Testis (tissue), 3 donors: ENCODE results near the gene ZNF613. TPM values are rescaled to one million over a fixed set of nuclear protein-coding genes. Genes with fewer than 3 reads are reported as not detected.

Source experiments
- DNase-seq: peaks from one replicate; pipeline ENCODE4 v3.0.0-alpha.2; 2019
- H3K27ac ChIP-seq, 2 donors: fragments of 200-600 bp; sonication (generic); one replicate each; pipeline ENCODE4 v1.5.1; 2019
- H3K27me3 ChIP-seq: fragments of 200-600 bp; sonication (generic); one replicate; pipeline ENCODE4 v1.5.1; 2019
- H3K36me3 ChIP-seq: fragments of 200-600 bp; sonication (generic); one replicate; pipeline ENCODE4 v1.5.1; 2017; ENCODE audit warnings: low read depth; ENCODE audit errors: missing control alignments
- H3K4me1 ChIP-seq: fragments of 200-600 bp; sonication (generic); one replicate; pipeline ENCODE4 v1.5.1; 2019
- H3K4me3 ChIP-seq, 2 donors: fragments of 200-600 bp; sonication (generic); one replicate each; pipeline ENCODE4 v1.5.1; 2017 to 2019
- H3K9me3 ChIP-seq: fragments of 200-600 bp; sonication (generic); one replicate; pipeline ENCODE4 v1.5.1; 2017
- POLR2A ChIP-seq: fragments of 450-650 bp; IDR thresholded peaks from one replicate; pipeline ENCODE4 v1.6.1; 2017; ENCODE audit warnings: antibody characterized with exemption, mild to moderate bottlenecking, moderate library complexity
- WGBS, 2 donors: methylation state at CpG; one replicate each; pipeline ENCODE4 v1.1.5; 2018; 5-methylcytosine and 5-hydroxymethylcytosine counted together
- intact Hi-C: fragments of 100-400 bp; cut with DNase I; formaldehyde crosslinking; loops from one replicate; pipeline ENCODE4 v1.15.1; 2023; ENCODE audit warnings: low total_unique reads
- polyA plus RNA-seq: library from polyadenylated mRNA; stranded (reverse); fragments of 350-450 nt; fragmentation: Illumina TruSeq; extraction: RNeasy Lipid Tissue Mini Kit (QIAGEN cat#74804); gene quantifications from one replicate; pipeline ENCODE4 v1.2.3, GENCODE V29; 2014; ENCODE audit warnings: low read depth, low replicate concordance; ENCODE audit not compliant: insufficient read depth
- total RNA-seq, 2 donors: library from RNA; depleted of rRNA; stranded (reverse); fragments of >200 nt; gene quantifications; one replicate each; pipeline ENCODE4 v1.2.3, GENCODE V29; 2016
- TF ChIP-seq, protein P1 (sequence below), 3 experiments: fragments of 450-650 bp in 2 of 3; fragments of 200-600 bp in 1 of 3; sonication (generic) in 1 of 3; IDR thresholded peaks; one replicate each; pipeline ENCODE4 v1.5.1; 2016 to 2019; ENCODE audit warnings: antibody characterized with exemption in 3 of 3, mild to moderate bottlenecking in 2 of 3, moderate library complexity in 1 of 3

The ZNF613 gene
- total and polyA plus RNA-seq, 3 donors from 2014 or later, result 2.8 to 9.4 (median 9.2) TPM

DNA sequence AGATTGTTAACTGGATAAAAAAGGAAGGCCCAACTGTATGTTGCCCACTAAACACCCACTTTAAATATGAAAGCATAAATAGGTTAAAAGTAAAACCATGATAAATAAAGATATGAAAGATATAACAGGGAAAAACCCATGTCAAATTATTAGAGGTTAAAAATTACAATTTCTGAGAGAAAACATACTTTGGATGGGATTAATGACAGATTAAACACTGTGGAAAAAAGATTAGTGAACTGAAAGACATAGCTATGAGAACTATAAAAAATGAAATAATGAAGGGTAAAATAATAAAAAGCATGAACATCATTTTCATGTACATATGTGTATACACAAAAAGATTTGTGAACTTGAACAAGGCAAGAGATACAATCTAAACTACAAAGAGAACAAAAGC is 37.3 kb upstream of the ZNF613 start:
- intact Hi-C loops, result no loop called here
- no peaks in the 10 kb centered on the region for H3K27me3 ChIP-seq
- H3K4me1 ChIP-seq, result no peaks in the 10 kb centered on the region
- TF ChIP-seq POLR2A, result no peak
- TF ChIP-seq, protein P1, sequence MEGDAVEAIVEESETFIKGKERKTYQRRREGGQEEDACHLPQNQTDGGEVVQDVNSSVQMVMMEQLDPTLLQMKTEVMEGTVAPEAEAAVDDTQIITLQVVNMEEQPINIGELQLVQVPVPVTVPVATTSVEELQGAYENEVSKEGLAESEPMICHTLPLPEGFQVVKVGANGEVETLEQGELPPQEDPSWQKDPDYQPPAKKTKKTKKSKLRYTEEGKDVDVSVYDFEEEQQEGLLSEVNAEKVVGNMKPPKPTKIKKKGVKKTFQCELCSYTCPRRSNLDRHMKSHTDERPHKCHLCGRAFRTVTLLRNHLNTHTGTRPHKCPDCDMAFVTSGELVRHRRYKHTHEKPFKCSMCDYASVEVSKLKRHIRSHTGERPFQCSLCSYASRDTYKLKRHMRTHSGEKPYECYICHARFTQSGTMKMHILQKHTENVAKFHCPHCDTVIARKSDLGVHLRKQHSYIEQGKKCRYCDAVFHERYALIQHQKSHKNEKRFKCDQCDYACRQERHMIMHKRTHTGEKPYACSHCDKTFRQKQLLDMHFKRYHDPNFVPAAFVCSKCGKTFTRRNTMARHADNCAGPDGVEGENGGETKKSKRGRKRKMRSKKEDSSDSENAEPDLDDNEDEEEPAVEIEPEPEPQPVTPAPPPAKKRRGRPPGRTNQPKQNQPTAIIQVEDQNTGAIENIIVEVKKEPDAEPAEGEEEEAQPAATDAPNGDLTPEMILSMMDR (IDR thresholded peaks at IDR 0.05), result no peak
- H3K36me3 ChIP-seq, result no peaks in the 10 kb centered on the region
- H3K9me3 ChIP-seq, result no peaks in the 10 kb centered on the region
- no peak overlapping the region for H3K4me3 ChIP-seq
- no peak overlapping the region for H3K27ac ChIP-seq
- no peak for DNase-seq

DNA sequence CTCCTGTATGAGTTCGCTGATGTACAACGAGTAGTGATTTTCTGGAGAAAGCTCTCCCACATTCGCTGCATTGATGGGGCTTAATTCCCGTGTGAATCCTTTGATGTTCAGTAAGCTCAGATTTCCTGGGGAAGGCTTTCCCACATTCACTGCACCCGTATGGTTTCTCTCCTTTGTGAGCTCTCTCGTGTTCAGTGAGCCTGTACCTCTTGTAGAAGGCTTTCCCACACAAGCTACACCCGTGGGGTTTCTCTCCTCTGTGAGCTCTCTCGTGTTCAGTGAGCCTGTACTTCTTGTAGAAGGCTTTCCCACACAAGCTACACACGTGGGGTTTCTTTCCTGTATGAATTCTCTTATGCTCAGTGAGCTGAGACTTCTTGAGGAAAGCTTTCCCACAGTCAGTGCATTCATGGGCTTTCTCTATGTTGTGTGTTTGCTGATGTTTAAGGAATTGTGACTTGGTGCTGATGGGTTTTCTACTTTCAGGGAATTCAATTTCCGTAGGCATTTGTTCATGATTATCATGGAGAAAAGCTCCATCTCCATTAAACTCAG is 36.0 kb upstream of the ZNF613 start:
- no peaks in the 10 kb centered on the region for H3K27me3 ChIP-seq
- H3K27ac ChIP-seq, result no peak overlapping the region
- 97 to 98% methylated on average over 10 of the region's 10 CpGs for WGBS, 2 donors
- no peak overlapping the region for H3K4me3 ChIP-seq
- no peak for DNase-seq
- H3K9me3 ChIP-seq, result no peaks in the 10 kb centered on the region
- intact Hi-C loops, result no loop called here
- TF ChIP-seq, protein P1 (IDR thresholded peaks at IDR 0.05), result no peak
- no peak for TF ChIP-seq POLR2A
- H3K36me3 ChIP-seq, result no peaks in the 10 kb centered on the region
- no peaks in the 10 kb centered on the region for H3K4me1 ChIP-seq

- WGBS, 2 donors, result 93 to 97% methylated on average over 4 of the region's 4 CpGs
- intact Hi-C loops, result no loop called here
Observed at GRCh38 chr19:51901860-51902259, 25.4 kb upstream of the ZNF613 start.

GRCh38 chr19:51903192-51903591 is 24.1 kb upstream of the ZNF613 start:
- DNase-seq, result no peak
- no peak overlapping the region for H3K27ac ChIP-seq
- peaks cover 9% of the 10 kb centered on the region for H3K4me1 ChIP-seq
- intact Hi-C loops, result no loop called here
- H3K4me3 ChIP-seq, result peak overlapping the region in 1 of 2 donors; percentile 91
- no peaks in the 10 kb centered on the region for H3K27me3 ChIP-seq
- WGBS, 2 donors, result 72% methylated on average over 8 of the region's 8 CpGs
- TF ChIP-seq, protein P1 (IDR thresholded peaks at IDR 0.05), result no peak
- no peak for TF ChIP-seq POLR2A
- H3K9me3 ChIP-seq, result no peaks in the 10 kb centered on the region
- H3K36me3 ChIP-seq, result no peaks in the 10 kb centered on the region

More at GRCh38 chr19:51901860-51902259, 25.4 kb upstream of the ZNF613 start:
- H3K27me3 ChIP-seq, result no peaks in the 10 kb centered on the region
- H3K4me1 ChIP-seq, result peaks cover 9% of the 10 kb centered on the region
- no peaks in the 10 kb centered on the region for H3K9me3 ChIP-seq
- H3K4me3 ChIP-seq, result no peak overlapping the region
- no peak overlapping the region for H3K27ac ChIP-seq
- no peak for DNase-seq
- H3K36me3 ChIP-seq, result no peaks in the 10 kb centered on the region
- TF ChIP-seq POLR2A, result no peak
- TF ChIP-seq, protein P1 (IDR thresholded peaks at IDR 0.05), result no peak
